ENCODE data around the gene CCDC169. TPM values are rescaled to one million over a fixed set of nuclear protein-coding genes. Genes with fewer than 3 reads are reported as not detected.

Gene CCDC169
- total and polyA plus RNA-seq, 2 donors (not counting 3 experiments of a cell fraction or from before 2014, with no cell fraction given), result 1.2 to 2.5 TPM

GRCh38 chr13:36261011-36261410 lies 36.6 kb downstream of the CCDC169 start:
- Histone ChIP-seq H2AFZ (ENCODE audit: low read depth, low read length) (no peak overlapping the region), H3K79me2 (ENCODE audit: control insufficient read depth, insufficient read depth, low read length) (no peaks in the 10 kb centered on the region), H3K27ac (ENCODE audit: insufficient read depth, low read depth, low read length) (no peak overlapping the region), H3K9me1 (replicated peaks; ENCODE audit: control insufficient read depth, extremely low read depth, insufficient read depth, low read length) (no peaks in the 10 kb centered on the region), H3K9me3 (replicated peaks; ENCODE audit: control insufficient read depth, insufficient read depth, low read length) (no peaks in the 10 kb centered on the region), H3K36me3 (ENCODE audit: control insufficient read depth in 2 of 2, extremely low read depth in 1 of 2, insufficient read depth in 2 of 2, low read length in 2 of 2) (no peaks in the 10 kb centered on the region), H3K4me1 (ENCODE audit: control insufficient read depth, extremely low read depth, insufficient read depth, low read length) (no peaks in the 10 kb centered on the region), H4K20me1 (replicated peaks; ENCODE audit: control insufficient read depth, extremely low read depth, insufficient read depth, low read length) (no peaks in the 10 kb centered on the region), H3K4me2 (ENCODE audit: insufficient read depth, low read length) (no peak overlapping the region), H3K4me3 (replicated peaks in 1 of 3; ENCODE audit: insufficient read depth in 1 of 3, low read depth in 1 of 3, low read length in 3 of 3) (no peak overlapping the region), H3K27me3 (ENCODE audit: control insufficient read depth in 2 of 2, insufficient read depth in 2 of 2, low read length in 2 of 2) (no peaks in the 10 kb centered on the region), H3K9ac (replicated peaks; ENCODE audit: extremely low read depth, insufficient read depth, low read length) (no peak overlapping the region)
- intact Hi-C loops (cut with micrococcal nuclease), result no loop called here
- ChIA-PET CTCF (interaction anchor here (1.4 kb wide), 1 partner anchor 14 kb away, joined by 6 read pairs; no protein-coding TSS in a partner anchor), POLR2A (no interaction called here)
- FAIRE-seq, result no peak
- TF ChIP-seq EZH2 (IDR thresholded peaks at IDR 0.05; ENCODE audit: borderline replicate concordance, low read depth, low read length, severe bottlenecking) (no peak), MYC (IDR thresholded peaks at IDR 0.05; ENCODE audit: low read depth, low read length) (no peak), POLR2AphosphoS5 (IDR thresholded peaks at IDR 0.05; ENCODE audit: insufficient read depth, low read depth, low read length) (no peak), JUN (IDR thresholded peaks at IDR 0.05; ENCODE audit: borderline replicate concordance, insufficient read depth, insufficient read length, low read depth) (no peak), GATA2 (IDR thresholded peaks at IDR 0.05; ENCODE audit: insufficient read depth, insufficient read length, low read depth, low read length) (no peak), FOS (IDR thresholded peaks at IDR 0.05; ENCODE audit: borderline replicate concordance, insufficient read depth, low read length) (no peak), POLR2A (IDR thresholded peaks at IDR 0.05; ENCODE audit: low read depth, low read length) (no peak), MAX (IDR thresholded peaks at IDR 0.05; ENCODE audit: insufficient read depth, insufficient read length) (no peak), CTCF (IDR thresholded peaks at IDR 0.05; ENCODE audit: extremely low read depth in 1 of 2, insufficient read depth in 1 of 2, low read depth in 1 of 2, low read length in 2 of 2) (no peak)
- dilution Hi-C loops (cut with MboI; ENCODE audit: extremely low pct_ligation_motif_present, low sequenced_read_pairs), result no loop called here
- DNase-seq (ENCODE audit: low read depth, low spot score), result no peak
- no TSS peak for BruUV-seq (replicated peaks)
